HG02798 (cell line): ENCODE data around the gene KCTD10.
A peak's percentile ranks its signal among the peaks of the same experiment; 100 is the strongest.

Experiments used
- ATAC-seq: cut with Tn5 transposase; IDR thresholded peaks from one replicate; pipeline ENCODE4 v1.9.1; 2021; ENCODE audit warnings: mild to moderate bottlenecking; ENCODE audit not compliant: unreplicated experiment, poor library complexity

The KCTD10 gene

GRCh38 chr12:109477185-109477962 lies at the start of gene KCTD10, which contains the start of gene UBE3B:
Gene KCTD10, minus strand, starts transcription at chr12:109477300. Its CDS starts 38 bp downstream, at chr12:109477262.
Gene UBE3B, plus strand, starts transcription at chr12:109477634. Its CDS starts 5,918 bp downstream, at chr12:109483552.
- peak; percentile 96 for ATAC-seq

- ATAC-seq, result no peak
Observed at GRCh38 chr12:109525279-109525585, 48.1 kb upstream of the KCTD10 start.

- no peak for ATAC-seq
Observed at GRCh38 chr12:109524466-109525278, 47.6 kb upstream of the KCTD10 start.

- no peak for ATAC-seq
Observed at GRCh38 chr12:109523504-109523903, 46.4 kb upstream of the KCTD10 start.

GRCh38 chr12:109523071-109523470 lies 46.0 kb upstream of the KCTD10 start:
- no peak for ATAC-seq

GRCh38 chr12:109521831-109522230 lies 44.7 kb upstream of the KCTD10 start:
- ATAC-seq, result no peak

GRCh38 chr12:109519787-109520186 lies 42.7 kb upstream of the KCTD10 start:
- no peak for ATAC-seq

DNA sequence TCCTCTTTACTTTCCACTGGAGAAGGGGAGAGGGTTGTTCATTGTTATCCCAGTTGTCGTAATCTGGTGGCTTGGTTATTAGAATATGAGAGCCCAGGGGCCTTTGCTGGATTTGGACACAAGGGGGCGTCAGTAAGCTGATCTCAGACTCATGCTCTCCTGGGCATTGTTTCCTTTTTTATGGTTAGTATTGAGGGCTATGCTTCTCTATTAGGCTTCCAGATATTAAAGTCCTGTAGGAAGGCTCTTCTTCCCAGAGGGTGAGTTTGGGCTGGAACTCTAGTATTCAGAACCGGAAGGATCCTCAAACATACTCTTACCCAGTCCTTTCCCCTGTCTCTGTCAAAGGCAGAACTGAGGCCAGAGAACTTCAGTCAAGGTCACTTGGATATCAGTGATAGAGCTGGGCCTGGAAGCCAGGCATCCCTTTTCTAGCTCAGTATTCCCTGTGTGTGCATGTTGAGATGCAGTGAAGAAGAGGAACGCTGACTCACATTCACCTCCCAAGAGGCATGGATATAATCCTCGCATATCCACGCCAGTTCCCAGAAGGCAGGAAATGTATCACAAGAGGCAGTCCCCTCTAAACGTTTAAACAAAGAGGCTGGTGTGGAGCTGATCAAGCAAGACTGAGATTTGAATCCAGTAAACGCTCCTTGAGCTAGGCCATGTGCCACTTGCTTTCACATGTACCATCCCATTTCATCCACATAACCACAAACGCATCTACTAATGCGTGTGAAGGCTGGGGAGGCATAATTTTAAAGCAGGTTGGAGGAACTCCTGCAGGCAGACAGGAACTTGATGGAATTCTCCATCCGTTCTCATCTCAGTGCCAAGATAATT lies 41.9 kb upstream of the KCTD10 start:
- ATAC-seq, result no peak

- ATAC-seq, result no peak
Observed at GRCh38 chr12:109517619-109518018, 40.5 kb upstream of the KCTD10 start.

GRCh38 chr12:109513977-109514376 lies 36.9 kb upstream of the KCTD10 start:
- ATAC-seq, result no peak

- ATAC-seq, result no peak
Observed at GRCh38 chr12:109513051-109513450, 36.0 kb upstream of the KCTD10 start.

DNA sequence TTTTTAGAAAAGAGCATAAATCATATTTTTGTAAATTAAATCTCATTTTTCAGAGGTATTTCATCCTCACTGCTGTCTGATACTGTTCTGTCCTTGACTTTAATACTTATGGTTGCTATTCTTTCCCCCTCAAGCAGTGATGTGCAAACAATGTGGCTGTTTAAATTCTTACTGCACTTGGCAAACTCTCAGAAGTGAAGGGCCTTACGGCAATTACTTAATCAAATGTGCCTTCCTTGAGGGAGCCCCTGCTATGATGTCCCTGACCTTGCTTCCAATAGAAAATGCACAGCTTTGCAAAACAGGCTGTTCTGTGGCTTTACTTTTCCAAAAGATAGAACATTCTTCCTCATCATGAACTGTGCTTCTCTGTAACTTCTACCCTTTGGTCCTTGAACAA lies 35.5 kb upstream of the KCTD10 start:
- no peak for ATAC-seq

GRCh38 chr12:109510196-109510595 lies 33.1 kb upstream of the KCTD10 start:
- no peak for ATAC-seq

GRCh38 chr12:109504068-109504467 lies 27.0 kb upstream of the KCTD10 start:
- ATAC-seq, result no peak

DNA sequence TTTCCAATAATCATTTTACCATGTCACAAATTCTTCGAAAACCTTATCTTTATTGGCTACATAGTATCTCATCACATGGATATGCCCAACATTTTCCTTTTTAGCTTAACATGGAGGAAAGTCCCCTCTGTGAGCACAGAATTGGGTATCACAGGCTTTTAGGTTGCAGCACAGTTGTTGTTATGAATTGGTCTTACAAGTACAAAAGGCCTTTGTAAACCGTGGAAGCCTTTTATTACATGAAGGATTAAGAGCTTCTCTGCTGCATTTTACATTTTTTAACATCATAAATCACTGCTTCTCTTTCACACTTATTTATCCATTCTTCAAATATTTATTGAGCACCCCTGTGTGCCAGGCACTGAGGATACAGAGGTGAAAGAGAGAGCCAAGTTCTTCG lies 26.5 kb upstream of the KCTD10 start:
- no peak for ATAC-seq

GRCh38 chr12:109502332-109502731 lies 25.2 kb upstream of the KCTD10 start:
- ATAC-seq, result no peak

DNA sequence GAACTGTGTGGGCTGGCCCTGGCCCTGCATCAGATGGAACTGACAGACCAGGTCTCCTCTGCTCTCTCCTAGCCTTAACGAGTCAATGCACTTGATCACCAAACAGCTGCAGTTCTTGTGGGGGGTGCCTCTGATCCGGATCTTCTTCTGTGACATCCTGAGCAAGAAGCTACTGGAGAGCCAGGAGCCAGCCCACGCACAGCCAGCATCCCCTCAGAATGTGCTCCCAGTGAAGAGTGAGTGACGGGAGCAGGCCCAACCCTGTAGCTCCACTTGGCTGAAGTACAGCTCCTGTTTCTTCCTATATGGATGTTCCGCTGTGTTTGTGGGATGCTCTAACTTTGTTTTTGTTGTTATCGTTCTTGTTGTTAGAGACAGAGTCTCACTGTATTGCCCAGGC lies 24.2 kb upstream of the KCTD10 start:
- ATAC-seq, result no peak

DNA sequence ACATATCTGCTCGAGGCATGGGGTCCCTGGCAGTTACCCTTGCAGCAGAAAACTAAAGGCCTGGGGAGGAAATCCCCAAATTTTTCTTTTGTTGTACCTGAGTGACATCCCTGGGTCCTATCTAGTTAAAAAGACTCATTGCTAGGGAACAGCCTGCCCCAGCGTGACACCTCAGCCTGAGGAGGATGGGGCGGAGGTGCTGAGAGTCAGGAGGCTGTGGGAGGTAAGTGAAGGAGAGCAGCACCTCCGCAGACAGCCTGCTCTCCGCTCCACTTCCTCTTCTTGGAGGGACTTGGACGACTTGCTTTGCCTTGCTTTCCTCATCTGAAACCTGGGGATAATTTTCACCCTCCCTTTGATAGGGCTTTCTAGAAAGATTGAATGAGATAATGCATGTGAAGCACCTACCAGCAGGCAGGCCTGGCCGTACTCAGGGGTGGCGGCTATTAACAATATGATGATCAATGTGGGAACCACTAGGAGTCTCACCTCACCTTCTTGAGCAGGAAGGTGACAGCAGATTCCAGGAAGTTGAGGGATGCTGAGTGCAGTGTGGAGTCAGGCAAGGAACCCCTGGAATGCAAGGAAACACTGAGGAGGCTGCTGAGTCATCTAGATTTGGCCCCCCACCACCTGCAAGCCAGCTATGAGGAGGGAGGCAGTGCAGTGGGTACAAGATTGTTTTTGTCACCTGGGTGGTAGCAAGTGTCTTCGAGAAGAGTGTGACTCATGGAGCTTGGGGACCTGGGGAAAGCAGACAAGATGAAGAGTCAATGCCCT lies 23.5 kb upstream of the KCTD10 start:
- no peak for ATAC-seq

DNA sequence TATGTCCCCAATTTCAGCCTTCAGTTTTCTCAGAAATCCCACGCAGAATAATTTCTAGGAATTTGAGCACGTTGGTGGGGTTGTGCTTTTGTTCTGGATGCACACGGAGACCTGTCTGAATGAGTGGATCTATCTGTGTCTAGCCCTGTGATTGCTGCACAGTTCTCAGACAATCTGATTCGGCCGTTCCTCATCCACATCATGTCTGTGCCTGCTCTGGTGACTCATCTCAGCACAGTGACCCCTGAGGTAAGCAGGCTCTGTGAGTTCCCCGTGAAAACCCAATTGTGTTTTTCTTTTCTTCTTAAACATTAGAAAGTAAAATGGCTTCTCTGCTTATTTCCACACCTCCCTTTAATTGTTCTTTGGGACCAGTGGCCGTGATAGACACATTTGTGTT lies 20.6 kb upstream of the KCTD10 start:
- ATAC-seq, result no peak

GRCh38 chr12:109496306-109496705 lies 19.2 kb upstream of the KCTD10 start:
- no peak for ATAC-seq
